MCF 10A (cell line): ENCODE measurements around the gene ARHGAP8. TPM values are rescaled to one million over a fixed set of nuclear protein-coding genes. Genes with fewer than 3 reads are reported as not detected.

Experiments used
- BruUV-seq: library from RNA; stranded (reverse); fragments of 400-500 nt; replicated peaks from 2 replicates; lab custom pipeline; 2021; lab: Mats Ljungman, UMichigan
- CTCF ChIA-PET: fragments of 300-600 bp; sonication (Branson Sonifier 250); formaldehyde crosslinking; extraction: SDS; loops from one replicate; lab custom pipeline; 2021; ENCODE audit warnings: antibody characterized with exemption, inconsistent platforms; lab: Yijun Ruan, JAX
- POLR2A ChIA-PET: fragments of 300-600, 350-650 bp; sonication (Branson Sonifier 250); formaldehyde crosslinking; extraction: SDS; loops from one replicate; lab custom pipeline; 2020; ENCODE audit warnings: antibody characterized with exemption, inconsistent platforms; lab: Yijun Ruan, JAX
- DNase-seq: peaks from one replicate; pipeline ENCODE4 v3.0.0-alpha.2; 2018; ENCODE audit not compliant: unreplicated experiment
- H3K27ac Mint-ChIP-seq: one replicate; pipeline ENCODE4 v1.8.0; 2022; ENCODE audit warnings: mild to moderate bottlenecking, low read depth, mixed read lengths; ENCODE audit not compliant: unreplicated experiment
- H3K27me3 Mint-ChIP-seq: one replicate; pipeline ENCODE4 v1.8.0; 2022; ENCODE audit warnings: mixed read lengths; ENCODE audit not compliant: insufficient read depth, unreplicated experiment
- H3K36me3 Mint-ChIP-seq: one replicate; pipeline ENCODE4 v1.8.0; 2022; ENCODE audit warnings: mild to moderate bottlenecking, moderate library complexity, mixed read lengths; ENCODE audit not compliant: insufficient read depth, unreplicated experiment
- H3K4me1 Mint-ChIP-seq: one replicate; pipeline ENCODE4 v1.8.0; 2022; ENCODE audit warnings: mixed read lengths; ENCODE audit not compliant: insufficient read depth, unreplicated experiment
- H3K4me3 Mint-ChIP-seq: one replicate; pipeline ENCODE4 v1.8.0; 2022; ENCODE audit warnings: mild to moderate bottlenecking, moderate library complexity, mixed read lengths; ENCODE audit not compliant: unreplicated experiment
- H3K9me3 Mint-ChIP-seq: one replicate; pipeline ENCODE4 v1.8.0; 2022; ENCODE audit warnings: mixed read lengths; ENCODE audit not compliant: unreplicated experiment
- intact Hi-C: fragments of 100-400 bp; cut with micrococcal nuclease; formaldehyde crosslinking; loops from 2 replicates; pipeline ENCODE4 v1.14.1; 2022
- total RNA-seq: library from RNA; stranded (reverse); gene quantifications from 2 replicates; pipeline ENCODE4 v1.2.3, GENCODE V29; 2022
- TF ChIP-seq, protein P1 (sequence below): fragments of 200-600 bp; IDR thresholded peaks from one replicate; pipeline ENCODE4 v1.8.0; 2022; ENCODE audit warnings: antibody characterized with exemption, mild to moderate bottlenecking; ENCODE audit not compliant: unreplicated experiment

ARHGAP8 gene
- total RNA-seq, 1 experiment from 2014 or later = 18.6 TPM

DNA sequence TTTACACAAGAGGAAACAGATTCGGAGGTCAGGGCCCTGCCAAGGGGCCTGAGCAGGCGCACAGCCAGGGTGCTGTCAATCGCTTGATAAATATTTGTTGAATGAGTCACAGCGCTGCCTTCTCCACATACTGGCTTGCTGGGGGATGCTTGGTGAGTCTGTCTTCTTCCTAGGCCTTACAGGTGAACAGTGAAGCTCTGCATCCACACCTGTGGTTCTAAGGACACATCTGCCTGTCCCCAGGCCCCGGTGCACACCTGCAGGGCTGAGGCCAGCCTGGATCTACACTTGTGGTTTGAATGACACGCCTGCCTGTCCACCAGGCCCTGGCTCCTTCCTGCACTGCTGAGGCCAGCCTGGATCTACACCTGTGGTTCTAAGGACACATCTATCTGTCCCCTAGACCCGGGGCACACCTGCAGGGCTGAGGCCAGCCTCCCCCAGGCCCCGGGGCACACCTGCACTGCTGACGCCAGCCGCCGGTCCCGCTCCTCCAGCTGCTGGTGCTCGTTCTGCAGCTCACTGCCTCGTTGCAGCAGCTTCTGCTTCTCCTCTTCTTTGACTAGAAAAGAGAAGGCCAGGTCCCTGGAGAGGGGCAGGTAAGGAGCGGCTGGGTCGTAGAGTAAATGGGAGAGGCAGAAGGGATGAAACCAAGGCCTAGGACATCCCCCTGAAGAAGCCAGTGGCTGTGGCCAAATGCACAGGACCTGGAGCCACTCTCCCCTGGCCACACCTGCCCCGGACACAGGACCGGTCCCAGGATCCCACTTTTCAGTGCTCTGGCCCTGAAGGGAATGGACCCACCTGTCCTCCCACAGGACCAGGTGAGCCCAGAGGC lies 132.8 kb downstream of the ARHGAP8 start:
- H3K9me3 Mint-ChIP-seq = no peaks in the 10 kb centered on the region
- intact Hi-C loops = no loop called here
- H3K4me3 Mint-ChIP-seq = no peak overlapping the region
- BruUV-seq = no TSS peak
- TF ChIP-seq, protein P1, sequence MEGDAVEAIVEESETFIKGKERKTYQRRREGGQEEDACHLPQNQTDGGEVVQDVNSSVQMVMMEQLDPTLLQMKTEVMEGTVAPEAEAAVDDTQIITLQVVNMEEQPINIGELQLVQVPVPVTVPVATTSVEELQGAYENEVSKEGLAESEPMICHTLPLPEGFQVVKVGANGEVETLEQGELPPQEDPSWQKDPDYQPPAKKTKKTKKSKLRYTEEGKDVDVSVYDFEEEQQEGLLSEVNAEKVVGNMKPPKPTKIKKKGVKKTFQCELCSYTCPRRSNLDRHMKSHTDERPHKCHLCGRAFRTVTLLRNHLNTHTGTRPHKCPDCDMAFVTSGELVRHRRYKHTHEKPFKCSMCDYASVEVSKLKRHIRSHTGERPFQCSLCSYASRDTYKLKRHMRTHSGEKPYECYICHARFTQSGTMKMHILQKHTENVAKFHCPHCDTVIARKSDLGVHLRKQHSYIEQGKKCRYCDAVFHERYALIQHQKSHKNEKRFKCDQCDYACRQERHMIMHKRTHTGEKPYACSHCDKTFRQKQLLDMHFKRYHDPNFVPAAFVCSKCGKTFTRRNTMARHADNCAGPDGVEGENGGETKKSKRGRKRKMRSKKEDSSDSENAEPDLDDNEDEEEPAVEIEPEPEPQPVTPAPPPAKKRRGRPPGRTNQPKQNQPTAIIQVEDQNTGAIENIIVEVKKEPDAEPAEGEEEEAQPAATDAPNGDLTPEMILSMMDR = no peak
- H3K36me3 Mint-ChIP-seq = peaks cover 4% of the 10 kb centered on the region
- ChIA-PET POLR2A (no interaction called here), CTCF (interaction anchor here (0.7 kb wide), 1 partner anchor 1018 kb away, joined by 3 read pairs; no protein-coding TSS in a partner anchor)
- peak; percentile 62 for DNase-seq
- no peak overlapping the region for H3K27ac Mint-ChIP-seq
- H3K4me1 Mint-ChIP-seq = no peaks in the 10 kb centered on the region
- H3K27me3 Mint-ChIP-seq = no peaks in the 10 kb centered on the region

DNA sequence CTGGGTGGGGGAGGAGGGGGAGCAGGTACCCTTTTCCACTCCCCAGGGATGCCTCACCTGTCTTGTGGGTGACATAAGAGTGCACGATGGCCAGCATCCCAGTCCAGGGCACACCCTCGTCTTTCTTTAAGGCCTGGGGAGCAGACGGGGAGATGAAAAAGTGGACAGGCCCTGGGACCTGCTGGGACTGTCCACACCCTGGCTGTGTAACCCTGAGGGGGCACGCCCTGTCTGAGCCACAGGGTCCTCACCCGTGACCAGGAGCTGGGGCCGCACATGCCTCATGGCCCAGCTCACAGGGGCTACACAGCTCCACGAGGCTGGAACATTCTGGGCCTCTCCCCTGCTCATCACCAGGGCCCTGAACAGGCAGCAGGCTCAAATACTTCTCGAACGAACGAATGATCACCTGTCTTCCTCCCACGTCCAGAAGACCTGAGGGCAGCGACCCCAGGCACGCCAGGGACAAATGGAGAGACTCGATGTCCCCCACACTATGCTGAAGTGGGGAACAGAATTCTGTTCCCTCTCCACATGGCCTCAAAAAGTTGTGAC lies 133.5 kb downstream of the ARHGAP8 start:
- H3K4me1 Mint-ChIP-seq = no peaks in the 10 kb centered on the region
- TF ChIP-seq, protein P1 = no peak
- ChIA-PET CTCF (interaction anchor here (0.6 to 0.7 kb wide), 3 partner anchors 65 to 1018 kb away, joined by 3 to 4 read pairs (median 3); no protein-coding TSS in a partner anchor), POLR2A (no interaction called here)
- H3K27ac Mint-ChIP-seq = no peak overlapping the region
- BruUV-seq = no TSS peak
- no peaks in the 10 kb centered on the region for H3K9me3 Mint-ChIP-seq
- no peak for DNase-seq
- intact Hi-C loops = no loop called here
- no peaks in the 10 kb centered on the region for H3K27me3 Mint-ChIP-seq
- peaks cover 4% of the 10 kb centered on the region for H3K36me3 Mint-ChIP-seq
- no peak overlapping the region for H3K4me3 Mint-ChIP-seq

DNA sequence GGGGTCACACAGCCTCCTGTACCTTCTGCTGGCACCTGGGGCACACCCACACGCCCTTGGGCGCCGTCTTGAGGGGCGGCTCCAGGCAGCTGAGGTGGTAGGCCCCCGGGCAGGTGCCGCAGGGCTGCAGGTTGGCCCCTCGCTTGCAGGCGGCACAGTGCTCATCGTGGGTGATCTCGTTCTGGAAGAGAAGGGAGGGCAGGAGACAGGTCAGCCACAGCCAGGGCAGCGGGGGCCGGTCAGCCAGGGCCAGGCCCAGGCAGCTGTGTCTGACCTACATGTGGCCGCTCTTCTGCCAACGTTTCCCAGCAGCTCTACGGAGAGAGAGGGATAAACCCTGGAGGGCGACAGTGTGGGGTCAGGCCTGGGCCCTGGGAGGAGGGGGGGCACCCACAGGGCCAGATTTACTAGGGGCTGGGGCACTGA lies 135.6 kb downstream of the ARHGAP8 start:
- TF ChIP-seq, protein P1 = no peak
- intact Hi-C loops = no loop called here
- peaks cover 4% of the 10 kb centered on the region for H3K36me3 Mint-ChIP-seq
- DNase-seq = no peak
- H3K4me3 Mint-ChIP-seq = no peak overlapping the region
- H3K27ac Mint-ChIP-seq = no peak overlapping the region
- POLR2A ChIA-PET = no interaction called here
- H3K4me1 Mint-ChIP-seq = no peaks in the 10 kb centered on the region
- H3K27me3 Mint-ChIP-seq = no peaks in the 10 kb centered on the region
- CTCF ChIA-PET = no interaction called here
- BruUV-seq = no TSS peak
- no peaks in the 10 kb centered on the region for H3K9me3 Mint-ChIP-seq

DNA sequence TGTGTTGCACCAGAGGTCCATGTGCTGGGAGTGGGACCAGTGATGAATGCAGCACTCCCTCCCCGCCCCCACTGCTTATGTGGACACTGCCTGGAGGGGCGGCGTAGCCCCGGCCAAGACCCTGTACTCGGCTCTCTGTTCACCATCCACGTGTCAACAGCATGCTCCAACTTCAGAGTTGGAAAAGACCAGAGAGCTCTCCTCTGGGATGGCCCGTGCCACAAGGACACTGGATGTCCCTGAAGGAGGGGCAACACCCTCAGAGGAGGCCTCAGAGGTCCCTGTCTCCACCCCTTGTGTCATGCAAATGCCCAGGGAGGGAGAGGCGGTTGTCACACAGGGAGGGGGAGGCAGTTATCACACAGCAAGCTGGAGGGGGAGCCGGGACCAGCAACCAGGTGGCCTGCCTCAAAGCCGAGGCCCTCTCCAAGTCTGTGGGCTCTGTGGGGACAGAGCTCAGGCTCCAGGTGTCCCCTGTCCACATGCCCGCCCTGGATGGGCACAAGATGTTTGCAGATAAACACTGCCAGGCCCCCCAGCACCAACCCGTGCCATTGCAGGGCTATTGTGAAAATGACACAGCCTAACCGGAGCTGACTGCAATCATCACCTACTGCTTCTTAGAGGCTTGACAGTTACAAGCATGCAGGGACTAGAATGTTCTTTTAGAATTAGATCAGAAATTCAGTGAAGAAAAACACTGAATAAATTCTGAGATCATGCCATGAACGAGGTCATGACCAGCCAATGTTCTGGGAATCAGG lies 136.3 kb downstream of the ARHGAP8 start:
- no peak overlapping the region for H3K4me3 Mint-ChIP-seq
- intact Hi-C loops = no loop called here
- ChIA-PET POLR2A (no interaction called here), CTCF (interaction anchor here (0.5 kb wide), 1 partner anchor 69 kb away, joined by 4 read pairs; no protein-coding TSS in a partner anchor)
- no TSS peak for BruUV-seq
- H3K27ac Mint-ChIP-seq = no peak overlapping the region
- H3K36me3 Mint-ChIP-seq = peaks cover 4% of the 10 kb centered on the region
- no peak for DNase-seq
- TF ChIP-seq, protein P1 = no peak
- H3K9me3 Mint-ChIP-seq = no peaks in the 10 kb centered on the region
- H3K4me1 Mint-ChIP-seq = no peaks in the 10 kb centered on the region
- H3K27me3 Mint-ChIP-seq = no peaks in the 10 kb centered on the region
